ENCODE data around the gene RIMKLA. TPM values are rescaled to one million over a fixed set of nuclear protein-coding genes. Genes with fewer than 3 reads are reported as not detected.

RIMKLA gene
- total and polyA plus RNA-seq, 10 of the 15 experiments (the other 5 are each of a cell fraction or from before 2014, with no cell fraction given), result 0.01 to 0.52 (median 0.08) TPM

DNA sequence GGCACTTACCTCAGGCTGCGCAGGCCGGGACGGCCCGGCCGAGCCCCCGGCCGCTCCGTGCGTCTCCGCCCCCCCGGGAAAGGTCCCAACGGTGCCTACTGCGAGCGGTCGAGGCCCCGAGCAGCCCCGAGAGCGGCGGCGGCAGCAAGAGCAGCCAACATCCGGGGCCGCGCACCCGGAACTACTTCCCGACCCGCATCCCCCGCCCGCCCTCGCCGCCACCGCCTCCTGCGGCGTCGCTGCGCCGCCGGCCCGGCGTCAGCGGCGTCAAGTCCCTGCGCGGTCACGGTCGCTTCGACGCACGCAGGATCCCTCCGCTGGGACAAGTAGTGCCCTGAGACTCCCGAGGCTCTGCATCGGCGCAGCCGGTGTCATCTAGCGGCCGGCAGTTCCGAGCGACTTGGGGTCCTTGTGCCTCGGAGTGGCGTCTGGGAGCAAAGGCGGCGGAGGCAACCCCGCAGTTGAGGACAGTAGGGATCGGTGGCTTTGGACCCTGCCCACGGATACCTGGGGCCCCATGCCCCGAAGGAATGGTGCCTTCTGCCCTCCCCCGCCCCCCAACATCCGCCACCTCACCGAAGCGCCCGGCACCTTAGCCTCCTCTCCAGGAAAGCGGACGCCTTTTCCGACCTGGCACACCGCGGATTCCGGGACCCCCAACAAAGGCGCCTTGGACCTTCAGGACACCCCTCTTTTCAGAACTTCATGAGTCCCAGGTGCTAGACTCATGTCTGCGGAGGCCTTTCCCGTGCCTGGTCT is 45.4 kb upstream of the RIMKLA start, which contains the start of gene FOXJ3 (continued):
- TF ChIP-seq, protein P1, sequence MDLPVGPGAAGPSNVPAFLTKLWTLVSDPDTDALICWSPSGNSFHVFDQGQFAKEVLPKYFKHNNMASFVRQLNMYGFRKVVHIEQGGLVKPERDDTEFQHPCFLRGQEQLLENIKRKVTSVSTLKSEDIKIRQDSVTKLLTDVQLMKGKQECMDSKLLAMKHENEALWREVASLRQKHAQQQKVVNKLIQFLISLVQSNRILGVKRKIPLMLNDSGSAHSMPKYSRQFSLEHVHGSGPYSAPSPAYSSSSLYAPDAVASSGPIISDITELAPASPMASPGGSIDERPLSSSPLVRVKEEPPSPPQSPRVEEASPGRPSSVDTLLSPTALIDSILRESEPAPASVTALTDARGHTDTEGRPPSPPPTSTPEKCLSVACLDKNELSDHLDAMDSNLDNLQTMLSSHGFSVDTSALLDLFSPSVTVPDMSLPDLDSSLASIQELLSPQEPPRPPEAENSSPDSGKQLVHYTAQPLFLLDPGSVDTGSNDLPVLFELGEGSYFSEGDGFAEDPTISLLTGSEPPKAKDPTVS (IDR thresholded peaks at IDR 0.05; ENCODE audit: low read depth, low read length), result no peak
- peak; percentile 64; the same call in 1 of the 2 replicates for TF ChIP-seq MTA2 (IDR thresholded peaks at IDR 0.05; ENCODE audit: low read depth)
- TF ChIP-seq, protein P2, sequence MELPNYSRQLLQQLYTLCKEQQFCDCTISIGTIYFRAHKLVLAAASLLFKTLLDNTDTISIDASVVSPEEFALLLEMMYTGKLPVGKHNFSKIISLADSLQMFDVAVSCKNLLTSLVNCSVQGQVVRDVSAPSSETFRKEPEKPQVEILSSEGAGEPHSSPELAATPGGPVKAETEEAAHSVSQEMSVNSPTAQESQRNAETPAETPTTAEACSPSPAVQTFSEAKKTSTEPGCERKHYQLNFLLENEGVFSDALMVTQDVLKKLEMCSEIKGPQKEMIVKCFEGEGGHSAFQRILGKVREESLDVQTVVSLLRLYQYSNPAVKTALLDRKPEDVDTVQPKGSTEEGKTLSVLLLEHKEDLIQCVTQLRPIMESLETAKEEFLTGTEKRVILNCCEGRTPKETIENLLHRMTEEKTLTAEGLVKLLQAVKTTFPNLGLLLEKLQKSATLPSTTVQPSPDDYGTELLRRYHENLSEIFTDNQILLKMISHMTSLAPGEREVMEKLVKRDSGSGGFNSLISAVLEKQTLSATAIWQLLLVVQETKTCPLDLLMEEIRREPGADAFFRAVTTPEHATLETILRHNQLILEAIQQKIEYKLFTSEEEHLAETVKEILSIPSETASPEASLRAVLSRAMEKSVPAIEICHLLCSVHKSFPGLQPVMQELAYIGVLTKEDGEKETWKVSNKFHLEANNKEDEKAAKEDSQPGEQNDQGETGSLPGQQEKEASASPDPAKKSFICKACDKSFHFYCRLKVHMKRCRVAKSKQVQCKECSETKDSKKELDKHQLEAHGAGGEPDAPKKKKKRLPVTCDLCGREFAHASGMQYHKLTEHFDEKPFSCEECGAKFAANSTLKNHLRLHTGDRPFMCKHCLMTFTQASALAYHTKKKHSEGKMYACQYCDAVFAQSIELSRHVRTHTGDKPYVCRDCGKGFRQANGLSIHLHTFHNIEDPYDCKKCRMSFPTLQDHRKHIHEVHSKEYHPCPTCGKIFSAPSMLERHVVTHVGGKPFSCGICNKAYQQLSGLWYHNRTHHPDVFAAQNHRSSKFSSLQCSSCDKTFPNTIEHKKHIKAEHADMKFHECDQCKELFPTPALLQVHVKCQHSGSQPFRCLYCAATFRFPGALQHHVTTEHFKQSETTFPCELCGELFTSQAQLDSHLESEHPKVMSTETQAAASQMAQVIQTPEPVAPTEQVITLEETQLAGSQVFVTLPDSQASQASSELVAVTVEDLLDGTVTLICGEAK (IDR thresholded peaks at IDR 0.05; ENCODE audit: borderline replicate concordance), result peak; percentile 57; the same call in 1 of the 2 replicates
- TF ChIP-seq IKZF2 (IDR thresholded peaks at IDR 0.05), result peak; percentile 70 to 77
- no peak for TF ChIP-seq ETV6 (conservative IDR thresholded peaks at IDR 0.05 in 1 of 2, IDR thresholded peaks at IDR 0.05 in 1 of 2; ENCODE audit: borderline replicate concordance in 1 of 2, low read depth in 1 of 2)
- TF ChIP-seq FOXK2 (IDR thresholded peaks at IDR 0.05), result peak; percentile 82
- TF ChIP-seq ZZZ3 (IDR thresholded peaks at IDR 0.05; ENCODE audit: control insufficient read depth, insufficient read length, low read depth), result no peak
- peak; percentile 94 for TF ChIP-seq NBN (IDR thresholded peaks at IDR 0.05)
- TF ChIP-seq TCF7 (IDR thresholded peaks at IDR 0.05; ENCODE audit: borderline replicate concordance), result 0 out of 2 replicates have a peak, but pooled peaks have one; percentile 19
- TF ChIP-seq CEBPB (IDR thresholded peaks at IDR 0.05; ENCODE audit: borderline replicate concordance in 1 of 2, low read depth in 2 of 2, low read length in 2 of 2), result no peak
- peak; percentile 51; the same call in 1 of the 2 replicates for TF ChIP-seq MXI1 (IDR thresholded peaks at IDR 0.05; ENCODE audit: low read depth, low read length)
- TF ChIP-seq, protein P3, sequence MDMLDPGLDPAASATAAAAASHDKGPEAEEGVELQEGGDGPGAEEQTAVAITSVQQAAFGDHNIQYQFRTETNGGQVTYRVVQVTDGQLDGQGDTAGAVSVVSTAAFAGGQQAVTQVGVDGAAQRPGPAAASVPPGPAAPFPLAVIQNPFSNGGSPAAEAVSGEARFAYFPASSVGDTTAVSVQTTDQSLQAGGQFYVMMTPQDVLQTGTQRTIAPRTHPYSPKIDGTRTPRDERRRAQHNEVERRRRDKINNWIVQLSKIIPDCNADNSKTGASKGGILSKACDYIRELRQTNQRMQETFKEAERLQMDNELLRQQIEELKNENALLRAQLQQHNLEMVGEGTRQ (IDR thresholded peaks at IDR 0.05; ENCODE audit: borderline replicate concordance, low read depth, low read length), result no peak
- TF ChIP-seq RB1 (IDR thresholded peaks at IDR 0.05; ENCODE audit: borderline replicate concordance), result peak; percentile 57; the same call in 1 of the 2 replicates
- 0 out of 4 replicates have a peak, but pooled peaks of 1 of the 2 experiments have one; percentile 5 for TF ChIP-seq EP300 (IDR thresholded peaks at IDR 0.05; ENCODE audit: borderline replicate concordance in 1 of 2, control insufficient read depth in 1 of 2, low read depth in 2 of 2, low read length in 2 of 2)
- peak; percentile 93 to 100 for TF ChIP-seq EGR1 (IDR thresholded peaks at IDR 0.05; ENCODE audit: borderline replicate concordance in 1 of 2, low read depth in 2 of 2, low read length in 2 of 2)
- no peak; the same call in 1 of the 2 replicates for TF ChIP-seq SREBF1 (IDR thresholded peaks at IDR 0.05; ENCODE audit: low read length)
- peak; percentile 77 for TF ChIP-seq HCFC1 (IDR thresholded peaks at IDR 0.05; ENCODE audit: low read length)
- peak; percentile 49 for TF ChIP-seq BACH1 (IDR thresholded peaks at IDR 0.05; ENCODE audit: borderline replicate concordance)
- peak; percentile 87 for TF ChIP-seq YY1 (IDR thresholded peaks at IDR 0.05; ENCODE audit: low read depth, low read length)
- TF ChIP-seq NR2F1 (conservative IDR thresholded peaks at IDR 0.05), result peak; percentile 63
- no peak for TF ChIP-seq KDM1A (IDR thresholded peaks at IDR 0.05; ENCODE audit: borderline replicate concordance)

Data from GM12878 (cell line).